T follicular helper cell (primary cell): Measurements from ENCODE around the gene OGDHL.

Experiments
- DNase-seq: peaks from one replicate; pipeline ENCODE4 v3.0.0-alpha.2; 2020; ENCODE audit warnings: low read depth

OGDHL gene

DNA sequence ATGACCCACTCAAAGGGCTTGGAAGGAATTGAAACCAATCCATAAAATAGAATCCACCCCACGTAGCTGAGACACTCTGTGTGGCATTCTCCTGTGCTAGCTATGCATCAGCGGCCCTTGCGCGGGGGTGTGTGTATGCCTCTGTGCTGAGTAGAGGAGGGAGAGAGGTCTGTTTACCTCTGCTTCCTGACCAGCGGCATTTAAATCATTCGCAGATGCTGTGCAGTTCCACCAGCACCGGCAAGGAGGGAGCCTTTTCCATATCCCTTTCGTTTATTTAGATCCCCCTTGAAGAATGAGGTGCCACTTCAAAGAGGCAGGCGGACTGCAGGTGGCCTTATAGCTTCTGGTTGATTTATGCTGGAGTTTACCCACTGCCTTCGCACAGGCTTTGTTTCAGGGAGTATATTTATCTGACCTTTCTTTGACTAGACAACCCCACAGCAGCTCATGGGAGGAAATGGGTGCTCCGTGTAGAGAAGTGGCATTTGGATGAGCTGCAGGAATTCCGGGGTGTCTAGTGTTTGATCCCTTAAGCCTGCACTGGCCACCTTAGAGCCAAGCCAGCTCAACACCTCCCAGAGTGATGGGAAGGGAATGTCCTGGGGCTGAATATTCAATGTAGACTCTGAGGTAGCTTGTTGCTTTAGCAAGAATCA is 71.3 kb downstream of the OGDHL start:
- DNase-seq, result no peak

DNA sequence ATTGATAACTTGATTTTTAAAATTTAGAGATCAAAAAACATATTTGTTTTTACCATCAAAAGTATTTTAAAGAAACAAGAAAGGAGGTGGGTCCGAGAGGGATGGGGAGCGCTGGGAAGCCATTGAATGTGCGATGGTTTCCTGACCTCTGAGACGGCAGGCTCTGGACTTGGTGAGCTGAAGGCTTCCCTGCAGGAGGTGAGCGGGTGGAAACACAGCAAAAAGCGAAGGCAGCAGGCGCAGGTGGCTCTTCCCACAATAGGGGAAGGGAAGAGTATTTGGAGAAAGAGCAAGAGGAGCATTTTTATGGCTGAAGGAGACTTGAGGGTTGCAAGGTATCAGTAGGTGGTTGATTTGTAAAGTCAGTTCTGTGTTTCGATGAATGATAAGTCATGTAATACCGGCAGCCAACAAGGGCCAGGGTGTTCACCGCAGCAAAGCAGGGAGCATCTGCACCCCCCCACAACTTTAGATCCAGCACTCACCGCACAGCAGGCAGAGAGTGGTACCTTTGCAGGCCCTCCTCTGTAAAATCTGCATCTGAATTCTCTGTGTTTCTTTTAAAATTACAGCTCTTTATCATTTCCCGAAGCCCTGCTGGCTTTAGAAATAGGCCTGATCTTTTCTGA is 72.1 kb downstream of the OGDHL start:
- DNase-seq, result no peak

DNA sequence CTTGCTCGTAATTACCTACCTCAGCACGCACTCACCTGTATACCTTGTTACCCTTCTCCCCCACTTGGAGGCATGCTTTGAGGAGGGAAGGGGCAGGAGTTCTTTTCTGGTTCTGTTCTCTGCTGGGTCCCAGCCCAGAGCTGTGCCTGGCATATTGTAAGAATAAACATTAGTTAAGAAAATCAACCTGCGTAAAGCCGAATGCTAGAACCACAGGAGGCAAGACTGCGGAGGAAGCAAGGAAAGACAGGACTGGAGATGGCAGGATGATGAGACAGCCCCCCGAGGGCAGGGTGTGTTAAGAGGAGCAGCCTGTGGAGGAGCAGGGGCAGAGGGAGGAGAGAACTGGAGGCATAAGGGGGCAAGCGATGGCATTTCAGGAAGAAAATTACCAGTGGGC is 73.2 kb downstream of the OGDHL start:
- no peak for DNase-seq

DNA sequence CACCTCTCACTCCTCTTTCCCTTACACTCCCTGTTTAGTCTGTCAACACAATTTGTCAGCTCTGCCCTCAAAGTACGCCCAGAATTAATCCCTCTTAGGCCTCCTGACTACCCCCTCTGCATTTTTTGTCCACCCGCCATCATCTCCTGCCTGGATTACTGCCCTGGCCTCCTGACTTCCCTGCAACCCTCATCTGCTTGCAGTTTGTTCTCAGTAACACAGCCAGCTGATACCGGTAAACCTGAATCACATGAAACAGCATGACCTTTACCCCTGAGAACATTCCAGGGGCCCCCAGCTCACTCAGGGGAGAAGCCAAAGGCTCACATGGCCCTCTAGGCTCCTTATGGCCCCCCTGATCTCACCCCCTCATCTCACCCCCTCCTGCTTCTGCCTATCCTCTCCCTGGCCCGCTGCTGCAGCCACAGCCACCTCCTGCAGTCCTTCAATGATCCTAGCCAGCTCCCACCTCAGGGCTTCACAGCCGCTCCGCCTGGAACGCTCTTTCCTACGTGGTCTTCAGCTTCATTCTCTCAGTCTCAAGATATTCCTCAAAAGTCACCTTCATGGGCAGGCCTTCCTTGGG is 73.8 kb downstream of the OGDHL start:
- DNase-seq, result no peak

DNA sequence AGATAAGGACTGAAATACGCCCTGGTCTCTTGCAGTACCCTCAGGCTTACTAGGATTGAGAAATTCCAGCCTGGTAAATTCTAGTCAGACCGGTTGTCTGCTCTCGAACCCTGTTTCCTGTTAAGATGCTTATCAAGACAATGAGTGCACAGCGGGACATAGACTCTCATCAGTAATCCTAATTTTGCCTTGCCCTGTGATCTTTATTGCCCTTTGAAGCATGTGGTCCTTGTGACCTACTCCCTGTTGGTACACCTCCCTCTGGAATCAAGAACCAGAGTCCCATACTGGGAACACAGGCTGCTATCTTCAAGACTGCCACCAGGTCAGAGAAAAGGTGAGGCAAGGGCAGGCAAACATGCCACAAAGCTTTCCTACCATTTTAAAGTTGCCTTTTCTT is 75.5 kb downstream of the OGDHL start:
- no peak for DNase-seq
